SU-DHL-6 (cell line): ENCODE data around the gene ALDH3A1.

Experiments
- H2AFZ ChIP-seq: fragments of 200-600 bp; sonication (generic); 2 replicates; pipeline ENCODE4 v1.6.1; 2014; ENCODE audit warnings: low read depth, mild to moderate bottlenecking, moderate library complexity, mixed read lengths, antibody characterized with exemption, low read length; ENCODE audit not compliant: severe bottlenecking
- H3F3A ChIP-seq: fragments of 200-600 bp; shearing (Covaris generic); 2 replicates; pipeline ENCODE4 v1.6.0; 2016; ENCODE audit warnings: antibody characterized with exemption, mild to moderate bottlenecking; ENCODE audit not compliant: insufficient read depth
- H3K27ac ChIP-seq: fragments of 200-600 bp; sonication (generic); 2 replicates; pipeline ENCODE4 v1.5.1; 2016; ENCODE audit warnings: low read depth, mild to moderate bottlenecking, low read length, moderate library complexity, mixed read lengths
- H3K27me3 ChIP-seq: fragments of 200-600 bp; sonication (generic), shearing (Covaris generic); 2 replicates; pipeline ENCODE4 v1.6.0; 2014; ENCODE audit warnings: mild to moderate bottlenecking, low read length
- H3K36me3 ChIP-seq: fragments of 200-600 bp; sonication (generic); 2 replicates; pipeline ENCODE4 v1.6.1; 2014; ENCODE audit warnings: mild to moderate bottlenecking, low read length, mixed read lengths
- H3K4me2 ChIP-seq: fragments of 300-600, 200-600 bp; shearing (Covaris generic), sonication (generic); 2 replicates; pipeline ENCODE4 v1.6.0; 2014; ENCODE audit warnings: low read length, low read depth, mild to moderate bottlenecking; ENCODE audit not compliant: poor library complexity, severe bottlenecking
- H3K4me3 ChIP-seq: fragments of 200-600 bp; sonication (generic); 2 replicates; pipeline ENCODE4 v1.5.1; 2014; ENCODE audit warnings: antibody characterized with exemption, low read length, mild to moderate bottlenecking, mixed read lengths; ENCODE audit not compliant: insufficient read depth, poor library complexity, severe bottlenecking
- H3K79me2 ChIP-seq: fragments of 200-600 bp; sonication (generic); 2 replicates; pipeline ENCODE4 v1.6.1; 2014; ENCODE audit warnings: mild to moderate bottlenecking, low read length, moderate library complexity; ENCODE audit not compliant: insufficient read depth
- H3K9ac ChIP-seq: fragments of 200-600 bp; sonication (generic); 2 replicates; pipeline ENCODE4 v1.7.0; 2014; ENCODE audit warnings: mild to moderate bottlenecking, low read length
- H3K9me2 ChIP-seq: fragments of 200-600 bp; sonication (generic); replicated peaks from 2 replicates; pipeline ENCODE4 v1.6.1; 2014; ENCODE audit warnings: low read length; ENCODE audit not compliant: insufficient read depth
- H3K9me3 ChIP-seq: fragments of 200-600 bp; sonication (generic); 2 replicates; pipeline ENCODE4 v1.6.1; 2014; ENCODE audit warnings: low read length, mixed read lengths; ENCODE audit not compliant: insufficient read depth
- H4K20me1 ChIP-seq: fragments of 200-600 bp; sonication (generic); 2 replicates; pipeline ENCODE4 v1.6.1; 2014; ENCODE audit warnings: low read depth, mild to moderate bottlenecking, antibody characterized with exemption, low read length, moderate library complexity, mixed read lengths
- EZH2phosphoT487 ChIP-seq: fragments of 200-600 bp; sonication (generic), shearing (Covaris generic); conservative IDR thresholded peaks from 2 replicates; pipeline ENCODE4 v1.6.1; 2018; ENCODE audit warnings: mild to moderate bottlenecking, antibody characterized with exemption, low read length, moderate library complexity, mixed read lengths
- TF ChIP-seq, protein P1 (sequence below): fragments of 200-600 bp; sonication (generic); IDR thresholded peaks from one replicate; pipeline ENCODE4 v1.5.1; 2017; ENCODE audit warnings: antibody characterized with exemption, mild to moderate bottlenecking, low read length, moderate library complexity; ENCODE audit not compliant: insufficient read depth, poor library complexity, severe bottlenecking

Gene ALDH3A1

DNA sequence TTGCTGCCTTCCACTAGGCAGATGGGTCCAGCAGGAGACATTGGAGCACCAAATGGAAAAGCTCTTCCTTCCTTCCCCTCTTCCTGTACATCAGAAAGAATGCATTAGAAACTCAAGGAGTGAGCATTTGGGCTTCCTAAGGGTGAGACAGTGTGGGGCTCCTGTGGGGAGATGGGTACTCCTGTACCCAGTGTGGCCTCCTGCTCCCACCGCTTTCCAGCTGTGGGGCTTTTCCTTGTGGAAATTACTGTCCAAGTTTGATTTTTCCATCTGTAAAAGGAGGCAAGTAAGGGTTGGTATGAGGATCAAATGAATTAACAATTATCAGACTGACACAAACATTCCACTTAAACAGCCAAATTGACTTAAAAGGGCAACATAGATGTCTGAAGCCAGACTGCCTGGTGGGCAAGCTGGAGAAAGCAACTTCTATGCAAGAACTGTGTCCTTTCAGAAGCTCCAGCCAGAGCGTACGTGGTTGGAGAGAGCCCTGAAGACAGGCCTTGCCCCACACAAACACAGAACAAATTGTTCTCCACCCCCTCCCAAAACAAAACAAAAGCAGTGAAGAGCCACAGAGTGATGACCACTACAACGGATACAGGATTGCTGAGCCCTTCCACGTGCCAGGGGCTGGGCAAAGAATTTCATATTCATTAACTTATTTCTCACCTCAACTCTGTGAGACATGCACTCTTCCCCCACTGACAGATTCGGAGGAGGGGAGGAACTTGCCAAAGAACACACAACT lies 23.1 kb upstream of the ALDH3A1 start:
- no peaks in the 10 kb centered on the region for H4K20me1 ChIP-seq
- H3K4me3 ChIP-seq: no peak overlapping the region
- no peaks in the 10 kb centered on the region for H3K27me3 ChIP-seq
- H3K9ac ChIP-seq: no peak overlapping the region
- no peak for TF ChIP-seq EZH2phosphoT487
- TF ChIP-seq, protein P1, sequence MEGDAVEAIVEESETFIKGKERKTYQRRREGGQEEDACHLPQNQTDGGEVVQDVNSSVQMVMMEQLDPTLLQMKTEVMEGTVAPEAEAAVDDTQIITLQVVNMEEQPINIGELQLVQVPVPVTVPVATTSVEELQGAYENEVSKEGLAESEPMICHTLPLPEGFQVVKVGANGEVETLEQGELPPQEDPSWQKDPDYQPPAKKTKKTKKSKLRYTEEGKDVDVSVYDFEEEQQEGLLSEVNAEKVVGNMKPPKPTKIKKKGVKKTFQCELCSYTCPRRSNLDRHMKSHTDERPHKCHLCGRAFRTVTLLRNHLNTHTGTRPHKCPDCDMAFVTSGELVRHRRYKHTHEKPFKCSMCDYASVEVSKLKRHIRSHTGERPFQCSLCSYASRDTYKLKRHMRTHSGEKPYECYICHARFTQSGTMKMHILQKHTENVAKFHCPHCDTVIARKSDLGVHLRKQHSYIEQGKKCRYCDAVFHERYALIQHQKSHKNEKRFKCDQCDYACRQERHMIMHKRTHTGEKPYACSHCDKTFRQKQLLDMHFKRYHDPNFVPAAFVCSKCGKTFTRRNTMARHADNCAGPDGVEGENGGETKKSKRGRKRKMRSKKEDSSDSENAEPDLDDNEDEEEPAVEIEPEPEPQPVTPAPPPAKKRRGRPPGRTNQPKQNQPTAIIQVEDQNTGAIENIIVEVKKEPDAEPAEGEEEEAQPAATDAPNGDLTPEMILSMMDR: no peak
- no peaks in the 10 kb centered on the region for H3K36me3 ChIP-seq
- H2AFZ ChIP-seq: no peak overlapping the region
- H3K27ac ChIP-seq: no peak overlapping the region
- H3K9me2 ChIP-seq: no peaks in the 10 kb centered on the region
- no peaks in the 10 kb centered on the region for H3K9me3 ChIP-seq
- no peak overlapping the region for H3K4me2 ChIP-seq
- H3K79me2 ChIP-seq: no peaks in the 10 kb centered on the region
- H3F3A ChIP-seq: no peaks in the 10 kb centered on the region

DNA sequence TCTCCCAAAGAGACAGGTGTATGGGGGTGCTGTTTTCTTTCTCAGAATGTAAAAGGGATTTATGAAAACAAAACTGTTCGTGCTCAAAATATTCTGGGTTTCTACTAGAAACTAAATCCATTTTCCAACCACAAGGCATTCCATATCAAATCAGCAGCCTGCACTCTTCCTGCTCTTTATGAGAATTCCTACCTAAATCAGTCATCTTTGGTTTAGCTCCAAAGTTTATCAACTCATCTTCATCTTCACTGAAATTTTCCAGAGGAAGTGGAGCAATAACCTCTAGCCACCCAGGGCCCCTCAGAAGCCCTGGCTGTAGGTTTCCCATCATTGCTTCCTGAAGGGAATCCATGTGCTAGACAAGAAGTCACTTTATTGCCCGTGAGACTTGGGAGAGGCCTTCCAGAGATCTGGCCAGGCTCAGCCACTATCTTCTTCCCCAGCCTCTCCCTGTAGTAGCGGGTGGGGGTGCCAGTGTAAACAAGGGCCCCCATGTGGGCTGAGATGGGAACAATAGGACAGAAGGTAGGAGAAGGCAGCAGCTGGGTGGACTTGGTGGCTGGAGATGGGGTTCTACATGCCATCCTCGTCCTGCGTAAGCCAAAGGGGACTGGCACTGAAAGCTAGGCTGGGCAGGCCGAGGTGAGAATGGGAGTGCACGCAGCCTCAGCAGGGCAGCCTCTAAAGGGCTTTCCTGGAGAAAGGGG lies 22.0 kb upstream of the ALDH3A1 start:
- no peak overlapping the region for H3K4me2 ChIP-seq
- H3K9me2 ChIP-seq: no peaks in the 10 kb centered on the region
- no peak overlapping the region for H3K4me3 ChIP-seq
- no peaks in the 10 kb centered on the region for H3K9me3 ChIP-seq
- H3K79me2 ChIP-seq: no peaks in the 10 kb centered on the region
- H3K9ac ChIP-seq: no peak overlapping the region
- no peaks in the 10 kb centered on the region for H4K20me1 ChIP-seq
- no peaks in the 10 kb centered on the region for H3K36me3 ChIP-seq
- no peak overlapping the region for H2AFZ ChIP-seq
- no peak overlapping the region for H3K27ac ChIP-seq
- H3K27me3 ChIP-seq: no peaks in the 10 kb centered on the region
- TF ChIP-seq, protein P1: no peak
- TF ChIP-seq EZH2phosphoT487: no peak
- H3F3A ChIP-seq: no peaks in the 10 kb centered on the region

DNA sequence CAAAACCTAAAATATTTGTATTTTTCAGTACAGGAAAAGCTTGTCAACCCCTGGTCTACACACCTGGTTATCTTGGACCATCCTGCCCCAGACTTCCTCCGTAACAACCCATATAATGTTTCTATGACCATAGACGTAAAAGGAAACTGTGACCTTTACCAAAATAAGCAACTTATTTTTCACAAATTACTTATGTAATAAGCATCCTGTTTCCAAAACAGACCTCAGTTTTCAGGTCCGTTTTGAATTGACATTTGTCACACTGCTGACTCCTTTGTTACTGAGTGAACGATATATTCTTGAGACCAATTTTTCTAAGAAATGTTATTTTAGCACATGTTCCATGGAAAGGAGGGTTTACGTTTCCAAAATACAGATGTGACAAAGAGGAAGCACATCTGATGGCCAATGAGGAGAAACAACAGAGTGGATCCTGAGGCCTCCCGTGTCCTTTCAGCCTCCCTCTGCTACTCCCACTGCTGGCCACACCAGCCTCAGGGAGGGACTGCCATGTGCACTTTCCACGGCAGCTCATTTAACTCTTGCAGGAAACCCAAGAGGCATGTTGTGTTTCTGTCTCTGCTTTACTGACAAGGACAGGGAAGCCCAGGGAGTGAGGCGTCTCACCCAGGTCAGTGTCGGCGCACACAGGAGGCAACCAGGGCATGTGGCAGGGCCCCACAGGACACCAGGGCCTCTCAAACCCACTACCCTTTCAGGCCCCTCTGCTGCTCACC lies 20.1 kb upstream of the ALDH3A1 start:
- Histone ChIP-seq H2AFZ (no peak overlapping the region), H3K4me3 (no peak overlapping the region), H3K79me2 (no peaks in the 10 kb centered on the region), H3K9ac (no peak overlapping the region), H4K20me1 (no peaks in the 10 kb centered on the region), H3F3A (no peaks in the 10 kb centered on the region), H3K27me3 (no peaks in the 10 kb centered on the region), H3K9me2 (no peaks in the 10 kb centered on the region), H3K36me3 (no peaks in the 10 kb centered on the region), H3K9me3 (no peaks in the 10 kb centered on the region), H3K4me2 (no peak overlapping the region), H3K27ac (no peak overlapping the region)
- TF ChIP-seq, protein P1: no peak
- TF ChIP-seq EZH2phosphoT487: no peak
